ENCODE measurements around the gene OTOL1.
A peak's percentile ranks its signal among the peaks of the same experiment; 100 is the strongest.
"Not testable (repeated sequence)": the region's sequence is repeated elsewhere in the genome, so short reads cannot be mapped to it uniquely, and the experiment has no call there.

OTOL1 gene

GRCh38 chr3:161474139-161474538 lies 22.5 kb upstream of the OTOL1 start:
- no peak for DNase-seq (ENCODE audit: low spot score)
- no peak for TF ChIP-seq CTCF (IDR thresholded peaks at IDR 0.05; ENCODE audit: extremely low read depth, missing control alignments)

DNA sequence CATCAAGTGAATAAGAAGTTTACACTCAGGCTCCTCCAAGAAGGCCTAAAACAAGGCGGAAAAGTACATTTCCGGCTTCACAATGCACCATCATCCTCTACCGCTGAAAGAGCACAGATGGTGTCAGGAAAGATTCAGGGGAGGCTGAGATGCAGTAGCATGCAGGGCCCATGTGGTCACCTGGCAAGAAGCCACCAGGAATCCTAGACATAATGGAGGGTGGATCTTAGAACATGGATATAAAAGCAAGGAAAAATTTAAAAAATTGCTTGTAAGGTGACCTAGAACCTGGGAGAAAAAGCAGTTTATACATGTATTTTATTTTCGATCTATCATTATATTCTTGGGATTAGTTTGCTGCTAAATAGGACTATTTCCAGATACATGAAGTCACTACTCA lies 21.9 kb upstream of the OTOL1 start:
- no peak for DNase-seq (ENCODE audit: low spot score)
- no peak for TF ChIP-seq CTCF (IDR thresholded peaks at IDR 0.05; ENCODE audit: extremely low read depth, missing control alignments)

- no peak for DNase-seq (ENCODE audit: low spot score)
- TF ChIP-seq CTCF (IDR thresholded peaks at IDR 0.05; ENCODE audit: extremely low read depth, missing control alignments): no peak
Measured at GRCh38 chr3:161475206-161475605, 21.4 kb upstream of the OTOL1 start.

DNA sequence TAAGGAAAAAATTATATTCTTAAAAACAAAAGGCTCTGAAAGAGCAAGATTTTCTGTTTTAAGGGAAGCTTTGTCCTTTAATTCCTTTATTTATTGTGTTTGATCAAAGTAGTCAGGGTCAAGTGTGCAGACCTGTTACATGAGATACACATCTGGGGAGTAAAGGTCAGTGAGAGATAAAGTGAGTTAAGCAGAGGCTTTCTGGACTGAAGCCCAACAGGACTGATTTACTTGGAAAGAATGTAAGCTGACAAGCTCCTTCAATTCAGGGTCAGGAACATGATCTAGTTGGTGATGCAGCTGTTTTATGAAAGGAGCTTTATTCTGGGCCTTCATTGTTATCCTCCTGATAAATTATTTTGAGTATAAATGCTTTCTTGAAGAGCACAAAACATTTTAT lies 20.7 kb upstream of the OTOL1 start:
- TF ChIP-seq CTCF (IDR thresholded peaks at IDR 0.05; ENCODE audit: extremely low read depth, missing control alignments): no peak
- no peak for DNase-seq (ENCODE audit: low spot score)

- DNase-seq (ENCODE audit: low spot score): no peak
- TF ChIP-seq CTCF (IDR thresholded peaks at IDR 0.05; ENCODE audit: extremely low read depth, missing control alignments): no peak
Measured at GRCh38 chr3:161484226-161484625, 12.4 kb upstream of the OTOL1 start.

GRCh38 chr3:161488284-161488683 lies 8.3 kb upstream of the OTOL1 start:
- DNase-seq (ENCODE audit: low spot score): not testable (repeated sequence)

DNA sequence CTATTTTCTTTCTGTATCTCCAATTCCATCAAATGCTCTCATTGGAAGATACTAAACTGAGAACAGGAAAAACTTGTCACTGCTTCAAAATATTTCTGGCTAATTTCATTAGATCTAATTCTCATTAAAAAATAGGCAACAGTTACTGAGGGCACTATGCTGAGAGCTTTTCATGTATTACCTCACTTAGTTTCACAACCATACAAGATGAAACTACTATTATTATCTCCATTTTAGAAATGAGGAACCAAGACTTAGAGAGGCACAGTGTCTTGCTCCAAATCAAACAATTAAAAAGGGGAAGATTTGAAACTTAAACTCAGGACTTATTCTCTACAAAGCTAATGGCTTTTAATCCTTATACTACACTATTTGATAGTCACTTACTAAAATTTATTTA lies 7.2 kb upstream of the OTOL1 start:
- peak; percentile 32 for DNase-seq (ENCODE audit: low spot score)
- TF ChIP-seq CTCF (IDR thresholded peaks at IDR 0.05; ENCODE audit: extremely low read depth, missing control alignments): no peak

DNA sequence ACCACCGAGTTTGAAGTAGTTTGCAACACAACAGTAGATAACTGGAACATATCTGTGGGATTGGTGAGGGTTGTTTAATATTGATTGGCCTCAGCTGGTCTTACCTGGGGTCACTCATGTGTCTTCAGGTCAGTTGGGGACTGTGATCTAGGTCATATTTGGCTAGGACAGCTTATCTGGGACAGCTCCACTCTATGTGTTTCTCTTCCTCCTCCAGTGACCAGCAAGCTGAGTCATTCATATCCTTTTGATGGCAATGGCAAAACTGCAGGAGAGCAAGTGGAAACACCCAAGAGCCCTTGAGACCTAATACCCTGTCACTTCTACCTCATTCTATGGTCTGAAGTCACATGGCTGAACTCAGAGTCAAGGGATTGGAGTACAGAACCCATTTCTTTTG lies 5.8 kb upstream of the OTOL1 start:
- not testable (repeated sequence) for DNase-seq (ENCODE audit: low spot score)
